Kidney (tissue), 14 donors: ENCODE measurements around the gene CASP3. TPM values are rescaled to one million over a fixed set of nuclear protein-coding genes. Genes with fewer than 3 reads are reported as not detected.

ENCODE experiments used
- DNase-seq, 5 donors: peaks; one replicate each; pipeline ENCODE4 v3.0.0-alpha.2; 2013 to 2020
- FAIRE-seq: peaks from 2 replicates; lab custom pipeline; 2012; peaks lifted over from hg19 to GRCh38; lab: Jason Lieb, UNC
- H3K27ac ChIP-seq, 2 donors: one replicate each; pipeline ENCODE4 v1.7.0; 2013; ENCODE audit warnings: low read depth in 2 of 2, low read length in 2 of 2, inconsistent platforms in 1 of 2
- H3K27me3 ChIP-seq: one replicate; pipeline ENCODE4 v1.7.1; 2013; ENCODE audit warnings: low read length, inconsistent platforms; ENCODE audit not compliant: control insufficient read depth, insufficient read depth
- H3K36me3 ChIP-seq, 3 donors: one replicate each; pipeline versions ENCODE4 v1.7.0 to v1.7.1; 2013; ENCODE audit warnings: low read length in 3 of 3, control low read depth in 1 of 3, inconsistent platforms in 1 of 3; ENCODE audit not compliant: insufficient read depth in 3 of 3, control insufficient read depth in 2 of 3
- H3K4me1 ChIP-seq, 3 donors: one replicate each; pipeline versions ENCODE4 v1.7.0 to v1.7.1; 2013; ENCODE audit warnings: low read length in 3 of 3, inconsistent platforms in 1 of 3, low read depth in 1 of 3; ENCODE audit not compliant: control insufficient read depth in 2 of 3, insufficient read depth in 2 of 3
- H3K4me3 ChIP-seq, 3 donors: one replicate each; pipeline versions ENCODE4 v1.7.0 to v1.8.1; 2013; ENCODE audit warnings: low read length in 3 of 3, control low read depth in 1 of 3, inconsistent platforms in 1 of 3
- H3K9ac ChIP-seq, 3 donors: one replicate each; pipeline versions ENCODE4 v1.7.0 to v1.7.1; 2013; ENCODE audit warnings: low read length in 3 of 3, control low read depth in 1 of 3, inconsistent platforms in 1 of 3
- H3K9me3 ChIP-seq, 3 donors: one replicate each; pipeline versions ENCODE4 v1.7.0 to v1.7.1; 2013; ENCODE audit warnings: low read length in 3 of 3, control low read depth in 1 of 3, inconsistent platforms in 1 of 3; ENCODE audit not compliant: control insufficient read depth in 2 of 3, insufficient read depth in 1 of 3
- intact Hi-C: fragments of 100-400 bp; cut with DNase I; formaldehyde crosslinking; loops from one replicate; pipeline ENCODE4 v1.11.1; 2022
- polyA plus RNA-seq: library from polyadenylated mRNA; stranded (reverse); fragments of 350-450 nt; fragmentation: Illumina TruSeq; extraction: RNeasy Lipid Tissue Mini Kit (QIAGEN cat#74804); gene quantifications from one replicate; pipeline ENCODE4 v1.2.3, GENCODE V29; 2014; ENCODE audit warnings: low read depth, low replicate concordance; ENCODE audit not compliant: insufficient read depth
- total RNA-seq: library from RNA; stranded (reverse); fragmentation: NEBNext Ultra II Directional; extraction: Animal tissue kit (Norgen Biotek cat#: 25700); gene quantifications from one replicate; pipeline ENCODE4 v1.2.1, GENCODE V29; 2021
- TF ChIP-seq, protein P1 (sequence below): IDR thresholded peaks from 3 replicates; pipeline ENCODE4 v1.5.1; 2012; ENCODE audit warnings: mild to moderate bottlenecking, moderate library complexity, borderline replicate concordance; ENCODE audit not compliant: insufficient read depth; ENCODE audit errors: extremely low read depth
- donor health status: control.
- donor health status: control.
- donor health status: control.
- donor health status: control.
- donor health status: control.
- donor health status: DM: yes; HTN: yes; CAD: no.
- donor health status: Normal renal cell carcinoma (clear cell type).

Gene CASP3
- total and polyA plus RNA-seq, 2 donors from 2014 or later: 7.3 to 22.4 TPM

DNA sequence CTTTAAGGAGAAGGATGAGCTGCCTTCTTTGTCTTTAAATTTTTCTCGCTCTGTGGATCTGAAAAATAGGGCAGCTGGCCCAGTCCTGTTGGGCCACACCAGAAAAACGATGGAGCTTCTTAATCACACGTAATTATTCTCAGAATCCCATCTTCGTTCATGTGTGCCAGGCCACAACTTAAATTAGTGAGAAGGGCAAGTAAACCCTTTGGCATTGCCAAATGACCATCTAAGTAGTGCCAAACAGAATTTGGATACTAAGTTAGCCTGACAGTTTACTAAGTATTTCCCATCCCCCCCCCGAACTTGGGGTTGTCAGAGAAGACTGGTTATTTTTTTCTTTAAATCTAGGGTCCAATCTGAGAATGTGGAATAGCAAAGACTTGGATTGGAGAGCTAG, 62.0 kb downstream of the CASP3 start:
- DNase-seq: no peak
- H3K4me1 ChIP-seq: no peaks in the 10 kb centered on the region
- H3K36me3 ChIP-seq: no peaks in the 10 kb centered on the region
- intact Hi-C loops: no loop called here
- FAIRE-seq: no peak
- H3K9me3 ChIP-seq: no peaks in the 10 kb centered on the region
- H3K9ac ChIP-seq: no peak overlapping the region
- TF ChIP-seq, protein P1, sequence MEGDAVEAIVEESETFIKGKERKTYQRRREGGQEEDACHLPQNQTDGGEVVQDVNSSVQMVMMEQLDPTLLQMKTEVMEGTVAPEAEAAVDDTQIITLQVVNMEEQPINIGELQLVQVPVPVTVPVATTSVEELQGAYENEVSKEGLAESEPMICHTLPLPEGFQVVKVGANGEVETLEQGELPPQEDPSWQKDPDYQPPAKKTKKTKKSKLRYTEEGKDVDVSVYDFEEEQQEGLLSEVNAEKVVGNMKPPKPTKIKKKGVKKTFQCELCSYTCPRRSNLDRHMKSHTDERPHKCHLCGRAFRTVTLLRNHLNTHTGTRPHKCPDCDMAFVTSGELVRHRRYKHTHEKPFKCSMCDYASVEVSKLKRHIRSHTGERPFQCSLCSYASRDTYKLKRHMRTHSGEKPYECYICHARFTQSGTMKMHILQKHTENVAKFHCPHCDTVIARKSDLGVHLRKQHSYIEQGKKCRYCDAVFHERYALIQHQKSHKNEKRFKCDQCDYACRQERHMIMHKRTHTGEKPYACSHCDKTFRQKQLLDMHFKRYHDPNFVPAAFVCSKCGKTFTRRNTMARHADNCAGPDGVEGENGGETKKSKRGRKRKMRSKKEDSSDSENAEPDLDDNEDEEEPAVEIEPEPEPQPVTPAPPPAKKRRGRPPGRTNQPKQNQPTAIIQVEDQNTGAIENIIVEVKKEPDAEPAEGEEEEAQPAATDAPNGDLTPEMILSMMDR: no peak
- no peak overlapping the region for H3K4me3 ChIP-seq
- no peak overlapping the region for H3K27ac ChIP-seq
- no peaks in the 10 kb centered on the region for H3K27me3 ChIP-seq

DNA sequence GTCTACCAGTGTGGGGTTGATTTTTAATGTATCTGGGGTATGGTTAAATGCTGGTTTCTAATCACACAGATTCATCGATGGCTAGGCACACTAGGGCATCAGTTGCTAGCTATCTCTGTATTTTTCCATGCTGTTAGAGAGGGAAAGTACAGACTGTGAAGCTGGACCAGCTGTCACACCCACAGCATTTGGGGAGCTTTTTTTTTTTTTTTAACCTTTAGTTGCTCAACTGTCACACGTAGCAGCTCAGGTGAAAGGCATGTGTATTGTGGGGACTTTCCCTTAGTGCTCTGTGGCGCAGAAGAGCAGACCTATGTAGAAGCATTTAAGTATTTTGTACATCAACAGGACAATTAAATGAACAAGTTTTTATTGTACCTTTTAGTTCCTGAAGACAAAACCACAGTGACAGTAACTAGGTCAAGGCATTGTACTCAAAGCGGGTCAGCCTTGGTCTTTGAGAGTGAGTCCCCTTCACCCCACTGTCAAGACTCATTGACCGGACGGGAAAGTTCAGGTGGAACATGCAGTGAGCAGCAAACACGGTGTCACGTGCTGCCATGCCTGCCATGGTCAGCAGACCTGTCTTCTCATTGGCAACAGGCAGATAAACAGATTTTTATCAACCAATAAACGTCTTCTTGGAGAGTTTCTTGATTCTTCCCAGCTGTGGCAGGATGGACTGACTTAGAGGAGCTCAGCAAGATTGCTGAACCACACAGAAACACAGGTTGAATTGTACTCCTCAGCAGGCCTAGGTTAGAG, 65.3 kb downstream of the CASP3 start:
- H3K36me3 ChIP-seq: no peaks in the 10 kb centered on the region
- TF ChIP-seq, protein P1: no peak
- H3K27ac ChIP-seq: no peak overlapping the region
- no peak overlapping the region for H3K9ac ChIP-seq
- no peaks in the 10 kb centered on the region for H3K4me1 ChIP-seq
- FAIRE-seq: no peak
- no peak overlapping the region for H3K4me3 ChIP-seq
- DNase-seq: no peak
- no peaks in the 10 kb centered on the region for H3K27me3 ChIP-seq
- no peaks in the 10 kb centered on the region for H3K9me3 ChIP-seq
- intact Hi-C loops: no loop called here

Other genes starting within 250 kb of the CASP3 start
- gene IRF2, start 174.9 kb downstream of the CASP3 start, total RNA-seq: 42.8 TPM
- 16.8 TPM for gene IRF2, start 174.9 kb downstream of the CASP3 start, polyA plus RNA-seq
- 13.1 TPM for gene PRIMPOL, start 291 bp upstream of the CASP3 start, total RNA-seq
- gene PRIMPOL, start 291 bp upstream of the CASP3 start, polyA plus RNA-seq: 10.9 TPM
- gene CENPU, start 84.6 kb upstream of the CASP3 start, total RNA-seq: 2.5 TPM
- gene CENPU, start 84.6 kb upstream of the CASP3 start, polyA plus RNA-seq: 2.2 TPM
- 98.1 TPM for gene ACSL1, start 176.5 kb upstream of the CASP3 start, total RNA-seq
- 322 TPM for gene ACSL1, start 176.5 kb upstream of the CASP3 start, polyA plus RNA-seq